GM18867 (cell line): ENCODE measurements around the gene REG4.
"Not testable (repeated sequence)": the region's sequence is repeated elsewhere in the genome, so short reads cannot be mapped to it uniquely, and the experiment has no call there.

Experiments used
- ATAC-seq: cut with Tn5 transposase; IDR thresholded peaks from one replicate; pipeline ENCODE4 v1.9.1; 2021; ENCODE audit warnings: mild to moderate bottlenecking, moderate library complexity; ENCODE audit not compliant: unreplicated experiment

REG4 gene

DNA sequence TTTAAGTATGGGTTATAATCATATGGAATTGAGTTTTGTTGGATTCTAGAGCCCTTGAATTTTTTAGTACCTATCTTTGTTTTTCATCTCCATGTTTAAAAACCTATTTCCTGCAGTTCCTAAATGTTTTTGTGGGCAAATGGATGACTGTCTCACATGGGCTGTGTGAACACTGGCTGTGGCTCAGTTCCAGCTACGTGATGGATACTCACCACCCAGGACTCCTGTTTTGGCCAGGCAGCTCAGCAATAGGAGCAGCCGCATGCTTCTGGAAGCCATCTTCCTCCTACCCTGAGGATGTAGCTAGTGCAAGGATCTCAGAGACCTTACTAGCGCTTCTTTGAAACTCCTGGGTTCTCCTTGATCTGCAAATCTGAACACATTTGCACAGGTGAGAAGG, 2.8 kb downstream of the REG4 start:
- ATAC-seq: no peak

DNA sequence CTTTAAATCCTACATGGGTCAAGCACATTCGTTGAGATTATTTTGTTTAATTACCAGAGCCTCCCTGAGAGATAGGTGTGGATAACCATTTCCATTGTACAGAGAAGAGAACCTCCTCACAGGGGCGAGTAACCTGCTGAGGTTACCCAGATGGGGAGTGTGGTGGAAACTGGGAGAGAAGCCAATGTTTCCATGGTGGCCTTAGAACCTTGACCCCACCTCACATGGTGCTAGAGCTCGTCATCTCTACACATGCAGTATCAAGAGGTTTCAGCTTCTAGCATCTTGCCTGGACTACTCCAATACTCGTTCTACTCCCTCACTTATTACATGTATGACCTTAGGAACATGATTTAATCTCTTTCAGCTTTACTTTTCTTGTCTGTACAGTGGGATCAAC, 4.8 kb downstream of the REG4 start:
- no peak for ATAC-seq

DNA sequence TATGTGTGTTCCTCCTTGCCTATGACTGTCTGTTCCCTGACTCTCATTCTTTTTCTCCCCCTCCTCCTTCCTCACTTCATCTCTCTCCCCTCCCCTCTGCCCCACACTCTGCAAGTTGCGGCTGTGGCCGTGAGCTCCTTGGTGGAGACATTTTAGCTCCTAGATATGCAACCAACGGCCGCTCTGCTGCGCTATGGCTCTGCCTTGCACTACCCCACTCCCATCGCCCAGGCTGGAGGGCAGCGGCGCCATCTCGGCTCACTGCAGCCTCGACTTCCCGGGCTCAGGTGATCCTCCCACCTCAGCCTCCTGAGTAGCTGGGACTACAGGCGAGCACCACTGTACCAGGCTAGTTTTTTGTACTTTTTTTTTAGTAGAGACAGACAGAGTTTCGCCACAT, 5.5 kb downstream of the REG4 start:
- no peak for ATAC-seq

DNA sequence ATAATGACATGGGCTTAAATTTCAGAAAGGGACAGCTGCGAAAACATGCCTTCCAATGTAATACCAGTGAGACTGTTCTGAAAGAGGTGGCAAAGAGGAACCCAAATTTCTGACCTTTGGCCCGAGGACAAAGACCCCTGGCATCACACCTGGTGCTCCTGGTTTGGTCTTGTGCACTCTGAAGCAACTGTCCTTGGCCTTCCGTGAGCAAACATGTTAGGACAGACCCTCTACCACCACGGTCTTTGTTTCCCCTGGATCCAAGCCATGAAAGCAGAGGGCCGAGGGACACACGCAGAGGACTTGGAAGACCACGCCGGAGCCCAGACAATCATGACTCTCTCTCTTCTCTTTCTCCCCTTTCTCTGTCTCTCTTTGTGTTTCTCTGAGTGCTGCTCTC, 6.0 kb downstream of the REG4 start:
- ATAC-seq: no peak

DNA sequence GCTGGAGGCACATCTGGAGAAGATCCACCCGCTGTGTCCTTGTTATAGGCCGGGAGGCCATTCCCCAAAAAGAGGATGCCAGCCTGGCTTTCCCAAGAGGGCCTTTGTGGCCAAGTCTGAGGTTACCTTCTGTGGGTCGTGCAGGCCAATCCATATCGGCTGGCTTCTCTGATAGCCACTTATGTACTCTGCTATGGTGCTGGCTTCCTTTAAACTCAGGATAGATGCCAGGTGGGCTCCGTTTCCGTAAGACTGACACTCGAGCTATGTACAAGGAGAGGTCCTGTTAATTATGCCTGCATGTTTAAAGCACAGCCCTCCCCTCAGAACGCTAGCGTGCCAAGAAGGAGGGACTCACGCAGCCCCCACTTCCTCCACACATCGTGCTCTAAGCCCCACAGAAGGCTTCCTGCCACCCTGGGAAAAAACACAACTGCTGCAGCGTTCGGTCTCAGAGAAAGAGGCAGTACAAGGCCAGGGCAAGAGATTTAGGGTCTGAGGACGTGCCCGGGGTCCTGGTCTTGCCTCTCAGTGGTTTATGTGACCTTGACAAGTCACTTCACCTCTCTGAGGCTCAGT, 11.6 kb downstream of the REG4 start:
- no peak for ATAC-seq

DNA sequence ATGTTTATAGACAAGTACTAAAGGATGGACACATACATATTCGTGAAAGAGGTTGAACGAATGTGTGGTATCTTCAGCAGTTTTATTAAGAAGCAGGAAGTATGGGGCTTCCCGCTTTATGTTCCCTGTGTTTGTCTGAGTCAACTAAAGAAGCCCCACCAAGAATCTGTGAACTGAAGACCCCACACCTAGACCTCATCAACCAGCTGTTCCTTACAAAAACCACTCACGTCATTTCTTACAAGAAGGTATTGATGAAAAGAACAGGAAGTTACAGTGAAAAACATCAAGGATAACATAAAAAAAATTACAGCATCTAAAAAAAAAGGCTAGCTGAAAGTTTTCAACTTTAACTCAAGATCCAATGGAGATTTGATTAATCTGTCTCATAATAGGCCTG, 12.3 kb downstream of the REG4 start:
- no peak for ATAC-seq

DNA sequence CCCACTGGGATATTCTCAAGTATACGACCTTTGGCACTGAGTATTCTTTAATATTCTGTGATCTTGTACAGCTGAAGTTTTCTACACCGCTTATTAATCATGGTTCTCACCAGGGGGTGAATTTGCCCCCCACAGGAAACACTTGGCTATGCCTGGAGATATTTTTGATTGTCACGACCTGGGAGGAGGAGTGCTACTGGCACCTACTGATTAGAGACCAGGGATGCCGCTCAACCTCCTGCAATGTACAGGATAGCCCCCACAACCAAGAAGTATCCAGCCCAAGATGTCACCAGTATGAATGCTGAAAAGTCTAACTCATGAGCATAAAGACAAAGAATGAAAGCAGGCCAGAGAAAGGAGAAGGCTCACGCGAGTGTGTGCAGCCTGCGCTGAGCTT, 13.7 kb downstream of the REG4 start:
- ATAC-seq: no peak

DNA sequence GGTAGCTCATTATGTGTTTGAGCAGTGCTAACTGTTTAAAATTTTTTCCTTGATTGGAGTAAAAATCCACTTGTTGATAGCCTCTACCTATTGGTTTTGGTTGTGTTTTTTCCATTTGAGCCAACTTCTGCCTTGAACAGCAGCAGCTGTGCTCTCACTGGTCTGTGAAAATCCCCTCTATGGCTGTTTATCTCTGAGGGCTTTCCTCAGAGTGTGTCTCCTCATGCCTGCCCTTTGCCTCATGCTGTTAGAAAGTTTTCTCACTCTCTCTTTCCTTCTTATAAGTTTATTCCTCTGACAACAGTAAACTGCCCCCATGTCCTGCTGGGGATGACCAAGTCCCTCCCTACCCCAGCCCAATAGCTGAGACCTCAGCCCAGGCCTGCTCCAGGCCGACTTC, 14.1 kb downstream of the REG4 start:
- ATAC-seq: no peak

DNA sequence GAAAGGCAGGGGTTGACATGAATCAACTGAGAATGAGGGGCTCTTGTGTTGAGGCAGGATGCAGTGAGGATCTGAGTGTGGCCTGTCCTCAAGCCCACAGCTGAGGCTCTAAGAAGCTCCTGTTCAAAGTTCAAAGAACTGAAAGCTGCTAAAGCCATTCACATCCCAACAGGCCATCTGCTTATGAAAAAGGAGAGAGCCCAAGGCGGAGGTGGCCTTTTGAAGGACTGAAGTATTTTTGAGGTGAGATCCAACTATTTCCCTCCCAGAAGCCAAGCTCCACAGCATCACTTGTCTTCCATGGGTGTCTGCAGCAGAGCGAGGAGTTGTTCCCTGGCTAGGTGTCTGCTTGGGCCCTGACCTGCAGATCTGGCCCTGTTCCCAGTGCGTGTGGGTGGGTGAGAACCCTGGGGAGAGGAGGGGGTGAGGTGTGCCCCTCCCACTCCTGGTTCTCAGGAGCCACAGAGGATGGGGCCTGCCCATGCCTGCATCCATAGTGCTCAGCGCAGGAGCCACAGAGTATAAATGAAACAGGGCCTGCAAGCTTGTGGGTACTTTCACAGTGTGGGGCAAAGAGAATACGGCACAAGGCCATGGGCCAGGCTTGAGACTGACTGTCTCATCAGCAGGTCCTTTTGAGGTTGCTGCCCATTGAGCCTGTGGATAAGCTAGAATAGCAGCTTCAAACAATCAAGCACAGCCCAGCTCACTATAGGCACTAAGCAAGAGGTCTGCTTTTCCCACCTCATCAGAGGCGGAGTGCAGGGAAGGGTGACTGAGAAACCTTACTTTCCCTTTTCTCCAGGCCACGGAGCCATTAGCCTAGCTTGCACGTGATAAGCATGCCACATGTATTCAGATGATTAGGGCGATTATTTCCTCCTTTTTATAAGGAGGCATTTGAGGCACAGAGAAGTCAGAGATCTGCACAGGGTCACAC, 15.7 kb downstream of the REG4 start:
- no peak for ATAC-seq

DNA sequence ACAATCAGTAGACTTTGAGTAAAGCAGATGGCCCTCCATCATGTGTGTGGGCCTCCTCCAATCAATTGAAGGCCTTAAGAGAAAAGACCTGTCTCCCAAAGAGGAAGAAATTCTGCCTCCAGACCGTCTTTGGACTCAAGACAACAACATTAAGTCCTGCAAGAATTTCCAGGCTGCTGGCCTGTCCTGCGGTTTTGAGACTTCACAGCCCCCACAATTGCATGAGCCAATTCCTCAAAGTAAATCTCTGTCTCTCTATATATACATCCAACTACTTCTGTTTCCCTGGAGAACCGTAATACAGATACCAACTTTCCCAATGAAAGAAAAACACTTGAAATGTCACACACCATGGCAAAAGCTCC, 16.4 kb downstream of the REG4 start:
- ATAC-seq: no peak

DNA sequence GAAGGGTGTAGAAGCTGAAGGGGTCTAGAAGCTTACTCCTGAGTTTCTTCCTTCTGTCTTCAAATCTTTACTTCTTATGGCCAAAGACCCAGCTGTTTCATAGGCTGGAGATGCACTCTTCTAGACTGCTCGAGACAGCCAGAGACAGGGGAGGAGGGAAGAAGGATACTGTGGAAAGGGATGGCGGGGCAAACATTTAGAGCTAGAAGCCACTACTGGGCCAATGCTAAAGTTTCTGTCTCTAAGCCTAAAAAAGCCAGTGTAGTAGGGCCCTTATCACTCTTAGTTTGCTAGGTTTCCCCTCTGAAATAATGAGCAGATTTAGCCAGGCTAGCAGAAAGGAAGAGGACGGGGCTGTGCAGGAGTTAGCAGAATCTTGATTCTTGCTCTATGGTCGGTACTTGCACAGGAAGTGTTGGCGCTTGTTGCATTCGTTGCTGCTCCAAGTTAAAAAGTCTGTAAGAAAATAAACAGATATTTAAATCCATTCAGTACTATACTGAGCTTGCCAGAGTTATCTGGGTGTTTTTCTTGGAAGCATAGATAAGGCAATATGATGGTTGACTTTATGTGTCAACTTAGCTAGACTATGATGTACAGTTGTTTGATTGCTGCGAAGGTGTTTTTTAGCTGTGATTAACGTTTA, 16.9 kb downstream of the REG4 start:
- ATAC-seq: no peak

DNA sequence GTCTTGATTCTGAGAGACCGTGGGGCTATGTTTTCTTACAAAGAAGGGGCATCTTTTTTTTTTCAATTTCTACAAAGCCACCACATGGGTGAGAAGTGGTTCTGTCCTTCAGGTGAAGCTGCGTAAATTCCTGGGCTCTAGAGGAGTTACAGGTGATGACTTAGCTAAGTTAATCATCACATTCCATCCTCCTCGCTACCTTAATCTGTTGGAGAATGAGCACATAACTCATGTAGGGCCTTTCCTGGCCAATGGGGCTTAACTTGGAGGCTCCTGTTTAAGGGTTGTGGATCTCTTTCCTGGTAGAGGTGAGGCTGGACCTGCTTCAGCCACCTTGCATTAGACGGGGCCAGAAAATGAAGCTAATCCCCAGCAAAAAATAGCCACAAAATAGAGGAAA, 19.9 kb downstream of the REG4 start:
- no peak for ATAC-seq

DNA sequence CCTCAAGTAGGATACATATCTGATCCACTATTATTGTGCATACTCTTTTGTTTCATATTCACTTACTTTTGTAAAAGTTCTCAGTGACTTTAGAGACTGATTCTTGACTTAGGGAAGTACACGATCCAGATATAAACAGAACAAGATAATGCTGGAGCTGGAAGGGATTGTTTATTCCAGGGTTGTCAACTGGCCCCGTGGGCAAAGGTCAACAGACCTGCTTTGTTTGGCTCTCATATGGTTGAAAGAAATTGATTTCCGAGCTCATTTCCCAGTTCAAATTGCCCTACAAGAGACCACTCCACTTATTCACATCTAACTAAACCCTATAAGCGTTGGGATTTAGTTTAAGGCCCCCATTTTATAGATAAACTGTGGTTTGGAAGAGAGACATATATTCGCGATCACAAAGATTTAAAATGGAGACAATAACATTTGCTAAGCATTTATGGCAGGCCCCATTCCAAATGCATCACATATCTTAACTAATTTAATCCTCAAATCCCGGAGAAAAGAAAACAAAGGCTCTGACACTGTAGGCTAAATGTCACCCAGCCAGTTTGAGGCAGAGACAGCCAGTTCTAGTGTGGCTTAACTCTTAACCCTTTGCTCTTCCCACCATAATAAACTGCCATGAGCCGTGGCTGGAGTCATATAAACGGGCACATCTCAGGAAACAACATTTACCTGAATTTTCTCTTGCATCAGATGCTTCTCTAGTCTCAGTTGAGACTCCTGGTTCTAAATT, 20.6 kb downstream of the REG4 start:
- no peak for ATAC-seq

DNA sequence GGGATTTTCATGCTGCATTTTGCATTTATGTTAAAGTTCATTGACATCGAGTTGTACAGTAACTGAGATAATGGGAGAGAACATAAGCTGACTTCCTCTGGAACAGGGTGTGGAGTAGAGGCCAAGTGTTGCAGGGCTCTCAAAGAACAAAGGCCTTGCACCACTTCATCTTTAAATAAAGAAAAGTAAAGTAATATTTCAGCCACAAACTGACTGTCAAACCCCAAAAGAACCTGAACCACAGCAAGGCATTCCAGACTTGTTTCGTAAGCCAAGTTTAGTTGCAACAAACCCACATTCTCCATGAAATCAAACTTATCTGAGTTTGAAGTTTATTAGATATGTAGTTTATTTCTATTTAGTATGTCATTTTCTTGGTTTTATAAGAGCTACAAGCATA, 23.5 kb downstream of the REG4 start:
- no peak for ATAC-seq

DNA sequence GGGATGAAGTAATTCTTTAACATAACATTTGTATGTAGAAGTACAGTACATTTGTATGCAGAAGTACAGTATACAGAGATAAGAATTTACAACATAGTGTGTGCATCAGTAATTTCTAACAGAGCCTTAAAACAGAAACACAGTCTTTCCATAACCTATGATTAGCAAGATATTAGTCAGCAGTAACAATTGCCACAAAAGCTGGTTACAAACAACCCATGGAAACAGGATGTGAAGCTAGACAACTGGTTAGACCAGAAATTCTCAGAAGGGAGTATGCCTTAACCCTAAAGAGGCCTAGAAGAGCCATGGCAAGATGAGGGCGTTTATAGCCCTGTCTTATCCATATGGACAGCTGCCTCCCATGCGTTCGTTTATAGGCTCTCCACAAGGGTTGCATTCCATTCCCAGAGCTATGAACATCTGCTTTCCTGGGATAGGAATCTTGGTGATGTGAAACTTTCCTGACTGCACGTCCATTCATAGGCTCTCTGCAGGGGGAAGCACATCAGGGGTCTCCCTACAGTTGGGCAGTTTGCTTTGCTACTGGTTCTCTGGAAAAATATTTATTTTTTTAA, 24.7 kb downstream of the REG4 start:
- not testable (repeated sequence) for ATAC-seq

DNA sequence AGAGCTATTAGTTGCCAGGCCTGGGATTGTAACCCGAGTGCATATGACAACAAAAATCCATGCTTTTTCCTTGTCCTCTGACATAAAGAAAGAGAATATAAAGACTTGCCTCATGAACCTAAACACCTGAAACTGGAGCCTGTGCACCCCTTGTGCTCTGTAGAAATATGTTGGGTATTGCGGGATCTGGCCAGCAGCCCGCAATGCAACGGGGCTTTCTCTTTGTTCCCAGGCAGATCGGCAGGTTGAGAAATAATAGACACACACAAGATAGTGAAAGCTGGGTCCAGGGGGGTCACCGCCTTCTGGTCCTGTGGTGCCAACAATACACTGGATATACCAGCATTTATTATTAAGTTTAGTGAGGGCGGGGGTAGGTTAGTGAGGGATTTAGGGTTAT, 25.2 kb downstream of the REG4 start:
- ATAC-seq: not testable (repeated sequence)

DNA sequence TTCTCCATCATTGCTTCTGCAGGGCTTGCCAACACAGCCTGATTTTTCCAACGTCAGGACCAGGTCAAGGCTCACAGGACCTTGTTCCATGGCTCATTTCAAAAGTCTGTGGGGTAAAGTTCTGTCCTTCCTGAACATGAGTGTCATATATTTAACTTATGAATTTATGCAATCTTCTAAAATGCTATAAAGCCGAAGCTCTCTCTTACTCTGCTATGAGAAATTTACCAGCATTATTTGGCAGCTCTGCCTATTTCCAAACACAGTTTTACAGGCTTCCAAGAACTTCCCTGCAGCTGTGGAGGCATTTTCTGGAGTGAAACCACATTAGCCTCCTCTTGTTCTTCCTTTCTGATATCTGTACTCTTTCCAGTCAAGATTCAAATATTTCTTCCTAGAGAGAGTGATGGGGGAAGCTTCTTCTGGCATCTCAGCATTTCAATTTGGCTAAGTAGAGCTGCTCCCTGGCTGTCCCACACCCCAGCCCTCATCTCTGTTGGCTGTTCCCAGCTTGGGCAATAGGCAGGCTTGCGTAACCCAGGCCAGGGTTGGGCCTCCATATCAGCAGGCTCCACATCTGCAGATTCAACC, 27.0 kb downstream of the REG4 start:
- ATAC-seq: no peak

DNA sequence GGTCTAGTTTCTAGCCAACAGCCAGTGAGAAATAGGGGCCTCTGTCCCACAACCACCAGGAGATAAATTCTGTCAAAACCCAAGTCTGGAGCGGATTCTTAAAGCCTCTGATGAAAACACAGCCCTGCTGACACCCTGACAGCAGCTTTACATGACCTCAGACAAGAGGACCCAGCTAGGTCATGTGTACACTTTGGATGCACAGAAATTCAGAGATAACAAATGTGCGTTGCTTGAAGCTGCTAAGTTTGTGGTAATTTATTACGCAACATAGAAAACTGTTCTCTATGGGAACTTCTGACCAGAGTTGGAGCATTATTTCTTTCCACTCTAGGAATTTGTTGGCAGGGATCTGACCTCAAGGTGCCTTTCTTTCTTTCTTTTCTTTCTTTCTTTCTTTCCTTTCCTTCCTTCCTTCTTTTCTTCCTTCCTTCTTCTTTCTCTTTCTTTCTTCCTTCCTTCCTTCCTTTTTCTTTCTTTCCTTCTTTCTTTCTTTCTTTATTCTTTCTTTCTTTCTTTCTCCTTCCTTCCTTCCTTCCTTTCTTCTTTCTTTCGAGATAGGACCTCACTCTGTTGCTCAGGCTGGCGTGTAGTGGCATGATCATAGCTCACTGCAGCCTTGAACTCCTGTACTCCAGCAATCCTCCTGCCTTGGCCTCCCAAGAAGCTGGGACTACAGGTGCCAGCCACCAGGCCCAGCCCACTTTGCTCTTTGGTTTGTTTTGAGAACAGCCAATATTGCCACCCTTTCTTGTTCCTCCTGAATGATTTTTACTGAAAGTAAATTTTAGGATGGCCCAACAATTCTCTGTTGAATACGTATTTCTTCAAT, 27.7 kb downstream of the REG4 start:
- no peak for ATAC-seq

DNA sequence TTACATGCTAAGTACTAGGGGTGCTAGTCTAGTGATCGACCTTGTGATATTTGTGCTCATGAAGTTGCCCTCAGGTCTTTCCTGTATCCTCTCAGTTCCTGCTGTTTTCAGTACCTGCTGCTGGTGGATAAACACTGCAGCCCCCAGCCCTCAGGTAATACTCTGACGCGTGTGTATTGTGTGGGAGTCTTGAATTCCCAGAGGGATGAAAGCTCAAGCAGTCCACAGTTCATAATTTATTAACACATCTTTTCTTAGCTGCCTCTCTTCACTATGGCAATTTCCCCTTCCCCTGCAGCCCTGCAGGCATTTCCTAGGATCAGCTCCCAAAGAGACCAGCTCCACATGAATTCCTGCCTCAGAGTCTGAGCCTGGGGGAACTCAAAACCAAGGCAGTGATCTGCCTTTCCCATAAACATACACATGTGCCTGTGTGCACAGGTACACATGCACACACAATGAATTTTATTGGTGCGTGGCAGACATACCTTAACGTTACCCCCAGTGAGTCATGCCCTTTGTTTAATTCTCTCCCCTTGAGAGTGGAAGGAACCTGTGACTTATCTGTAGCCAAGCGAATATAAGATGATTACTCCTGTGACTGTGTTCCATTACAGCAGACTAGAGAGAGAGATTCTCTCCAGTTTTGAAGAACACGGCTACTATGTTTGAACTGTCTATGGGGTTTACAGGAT, 28.5 kb downstream of the REG4 start:
- no peak for ATAC-seq
